OCI-LY1 (cell line): ENCODE results near the gene TERT.
"Not testable (repeated sequence)": the region's sequence is repeated elsewhere in the genome, so short reads cannot be mapped to it uniquely, and the experiment has no call there.

Experiments used
- EZH2 ChIP-seq: fragments of 200-600 bp; sonication (generic), shearing (Covaris generic); IDR thresholded peaks from 2 replicates; pipeline ENCODE4 v1.8.0; 2017; ENCODE audit warnings: borderline replicate concordance, mixed run types, mild to moderate bottlenecking, antibody characterized with exemption, low read length, moderate library complexity, mixed read lengths
- TF ChIP-seq, protein P1 (sequence below): fragments of 200-600 bp; sonication (generic), shearing (Covaris generic); IDR thresholded peaks from 2 replicates; pipeline ENCODE4 v1.5.1; 2017; ENCODE audit warnings: mild to moderate bottlenecking, antibody characterized with exemption, low read length, moderate library complexity, mixed read lengths

DNA sequence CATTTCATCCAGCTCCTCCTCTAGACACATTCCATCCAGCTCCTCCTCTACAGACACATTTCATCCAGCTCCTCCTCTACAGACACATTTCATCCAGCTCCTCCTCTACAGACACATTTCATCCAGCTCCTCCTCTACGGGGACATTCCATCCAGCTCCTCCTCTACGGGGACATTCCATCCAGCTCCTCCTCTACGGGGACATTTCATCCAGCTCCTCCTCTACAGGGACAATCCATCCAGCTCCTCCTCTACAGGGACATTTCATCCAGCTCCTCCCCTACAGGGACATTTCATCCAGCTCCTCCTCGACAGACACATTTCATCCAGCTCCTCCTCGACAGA is 31.6 kb upstream of the TERT start:
- TF ChIP-seq, protein P1, sequence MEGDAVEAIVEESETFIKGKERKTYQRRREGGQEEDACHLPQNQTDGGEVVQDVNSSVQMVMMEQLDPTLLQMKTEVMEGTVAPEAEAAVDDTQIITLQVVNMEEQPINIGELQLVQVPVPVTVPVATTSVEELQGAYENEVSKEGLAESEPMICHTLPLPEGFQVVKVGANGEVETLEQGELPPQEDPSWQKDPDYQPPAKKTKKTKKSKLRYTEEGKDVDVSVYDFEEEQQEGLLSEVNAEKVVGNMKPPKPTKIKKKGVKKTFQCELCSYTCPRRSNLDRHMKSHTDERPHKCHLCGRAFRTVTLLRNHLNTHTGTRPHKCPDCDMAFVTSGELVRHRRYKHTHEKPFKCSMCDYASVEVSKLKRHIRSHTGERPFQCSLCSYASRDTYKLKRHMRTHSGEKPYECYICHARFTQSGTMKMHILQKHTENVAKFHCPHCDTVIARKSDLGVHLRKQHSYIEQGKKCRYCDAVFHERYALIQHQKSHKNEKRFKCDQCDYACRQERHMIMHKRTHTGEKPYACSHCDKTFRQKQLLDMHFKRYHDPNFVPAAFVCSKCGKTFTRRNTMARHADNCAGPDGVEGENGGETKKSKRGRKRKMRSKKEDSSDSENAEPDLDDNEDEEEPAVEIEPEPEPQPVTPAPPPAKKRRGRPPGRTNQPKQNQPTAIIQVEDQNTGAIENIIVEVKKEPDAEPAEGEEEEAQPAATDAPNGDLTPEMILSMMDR = not testable (repeated sequence)
- not testable (repeated sequence) for TF ChIP-seq EZH2
